ENCODE data around the gene MEA1. TPM values are rescaled to one million over a fixed set of nuclear protein-coding genes. Genes with fewer than 3 reads are reported as not detected.
A peak's percentile ranks its signal among the peaks of the same experiment; 100 is the strongest.

The MEA1 gene
- total and polyA plus RNA-seq, 10 of the 15 experiments (the other 5 are each of a cell fraction or from before 2014, with no cell fraction given), result 59.1 to 148 (median 96.4) TPM

- peaks cover 23% of the 10 kb centered on the region for H3K79me2 ChIP-seq (ENCODE audit: control insufficient read depth, insufficient read depth, low read length)
- peak overlapping the region; percentile 80 for H3K4me2 ChIP-seq (ENCODE audit: control insufficient read depth, insufficient read depth)
- H3K27ac ChIP-seq (ENCODE audit: control insufficient read depth, insufficient read depth), result peak overlapping the region; percentile 20; the same call in 1 of the 2 replicates
- no peaks in the 10 kb centered on the region for H3K27me3 ChIP-seq (replicated peaks in 1 of 2; ENCODE audit: control insufficient read depth in 2 of 2, insufficient read depth in 2 of 2, low read length in 1 of 2)
- intact Hi-C loops (cut with micrococcal nuclease; ENCODE audit: unreplicated experiment) (loop anchor here (1.0 kb wide), 1 partner anchor 157 kb away; the partner anchor contains the start of gene SRF), in situ Hi-C loops (cut with MboI) (no loop called here)
- peak overlapping the region; percentile 63 for H3K9ac ChIP-seq (ENCODE audit: control insufficient read depth, insufficient read depth, low read length)
- WGBS (ENCODE audit: insufficient coverage, insufficient replicate concordance, low lambda C conversion rate, missing lambda C conversion rate), result 5% methylated on average over 7 of the region's 7 CpGs
- peak overlapping the region; percentile 83 for H3K4me3 ChIP-seq
- ChIA-PET POLR2A (interaction anchor here (0.6 to 3.3 kb wide), 17 partner anchors 8 to 450 kb away, joined by 3 to 22 read pairs (median 7); partner anchors contain the start of genes CNPY3, CUL7, KLC4 and MRPL2), CTCF (interaction anchor here (0.7 to 2.5 kb wide), 7 partner anchors 9 to 129 kb away, joined by 3 to 10 read pairs (median 4); partner anchors contain the start of gene PEX6), RAD21 (ENCODE audit: unreplicated experiment) (interaction anchor here (0.5 to 1.9 kb wide), 15 partner anchors 10 to 451 kb away, joined by 3 to 9 read pairs (median 4); partner anchors contain the start of genes CNPY3, CUL7, KLC4 and MRPL2), SMC1A (ENCODE audit: uncharacterized antibody, unreplicated experiment) (interaction anchor here (0.6 to 2.8 kb wide), 12 partner anchors 10 to 563 kb away, joined by 3 to 13 read pairs (median 4); partner anchors contain the start of genes CNPY3, CUL7, KLC4 and MRPL2)
- peaks cover 7% of the 10 kb centered on the region for H3K4me1 ChIP-seq (ENCODE audit: control insufficient read depth, insufficient read depth, low read length)
- no peaks in the 10 kb centered on the region for H3K9me3 ChIP-seq (replicated peaks; ENCODE audit: control insufficient read depth, insufficient read depth, low read length)
- peak overlapping the region; percentile 28; the same call in 1 of the 2 replicates for H2AFZ ChIP-seq (ENCODE audit: control insufficient read depth, low read depth, low read length)
- ATAC-seq (no peak), FAIRE-seq (no peak), DNase-seq (ENCODE audit: low read depth, low spot score) (no peak)
- peaks cover 10 to 15% of the 10 kb centered on the region in 2 experiments; a peak in 3 of 4 replicates for H3K36me3 ChIP-seq (ENCODE audit: control insufficient read depth in 2 of 2, insufficient read depth in 2 of 2, low read length in 1 of 2)
- TSS peak; percentile 78 for BruUV-seq (replicated peaks)
- no peak for TF ChIP-seq CBX3 (IDR thresholded peaks at IDR 0.05; ENCODE audit: borderline replicate concordance, low read depth)
- no peak for TF ChIP-seq RBBP5 (conservative IDR thresholded peaks at IDR 0.05)
- TF ChIP-seq NFIC (IDR thresholded peaks at IDR 0.05; ENCODE audit: low read depth, low read length), result no peak
- peak in 1 of 2 experiments; percentile 55; a peak in 1 of 4 replicates for TF ChIP-seq IKZF2 (IDR thresholded peaks at IDR 0.05)
- no peak for TF ChIP-seq TCF12 (IDR thresholded peaks at IDR 0.05; ENCODE audit: low read depth, low read length)
- no peak for TF ChIP-seq RAD21 (IDR thresholded peaks at IDR 0.05; ENCODE audit: insufficient read depth, low read depth, low read length)
- TF ChIP-seq ZNF217 (IDR thresholded peaks at IDR 0.05), result no peak
- TF ChIP-seq MEF2B (IDR thresholded peaks at IDR 0.05; ENCODE audit: partially characterized antibody, poor library complexity, severe bottlenecking), result no peak
- no peaks in the 10 kb centered on the region for H4K20me1 ChIP-seq (ENCODE audit: control insufficient read depth, insufficient read depth)
Observed at GRCh38 chr6:43014434-43014909, 726 bp upstream of the MEA1 start.
